Fibroblast of villous mesenchyme (primary cell): ENCODE data around the gene RBFOX2. TPM values are rescaled to one million over a fixed set of nuclear protein-coding genes. Genes with fewer than 3 reads are reported as not detected.

Experiments used
- DNase-seq: peaks from one replicate; pipeline ENCODE4 v3.0.0-alpha.2; 2010; ENCODE audit warnings: low read depth
- H3K4me3 ChIP-seq: 2 replicates; pipeline ENCODE4 v1.5.1; 2011; ENCODE audit warnings: low read depth, mild to moderate bottlenecking, low read length
- CTCF ChIP-seq: IDR thresholded peaks from 2 replicates; pipeline ENCODE4 v1.5.1; 2012; ENCODE audit warnings: low read depth, mild to moderate bottlenecking, low read length; ENCODE audit not compliant: insufficient read depth
- total RNA-seq: library from RNA; depleted of rRNA; stranded (reverse); fragments of >200 nt; gene quantifications from 2 replicates; pipeline ENCODE4 v1.2.3, GENCODE V29; 2012

RBFOX2 gene
- total RNA-seq, 1 donor, result 174 TPM

- no peak for TF ChIP-seq CTCF
- no peak for DNase-seq
- no peak overlapping the region for H3K4me3 ChIP-seq
These were observed 295.6 kb downstream of the RBFOX2 start for GRCh38 chr22:35733036-35733435.

GRCh38 chr22:35732116-35732515 is 296.5 kb downstream of the RBFOX2 start:
- no peak for DNase-seq
- no peak for TF ChIP-seq CTCF
- H3K4me3 ChIP-seq, result no peak overlapping the region

GRCh38 chr22:35731321-35731720 is 297.3 kb downstream of the RBFOX2 start:
- TF ChIP-seq CTCF, result no peak
- H3K4me3 ChIP-seq, result no peak overlapping the region

GRCh38 chr22:35729309-35729698 is 299.3 kb downstream of the RBFOX2 start:
- no peak for TF ChIP-seq CTCF
- no peak overlapping the region for H3K4me3 ChIP-seq
- no peak for DNase-seq

More at GRCh38 chr22:35731321-35731720, 297.3 kb downstream of the RBFOX2 start:
- no peak for DNase-seq

GRCh38 chr22:35728639-35729308 is 299.9 kb downstream of the RBFOX2 start:
- TF ChIP-seq CTCF, result no peak
- no peak overlapping the region for H3K4me3 ChIP-seq
- DNase-seq, result no peak

GRCh38 chr22:35727436-35727835 is 301.2 kb downstream of the RBFOX2 start:
- no peak for TF ChIP-seq CTCF
- no peak overlapping the region for H3K4me3 ChIP-seq
- peak; percentile 46 for DNase-seq

- TF ChIP-seq CTCF, result no peak
These were observed 301.7 kb downstream of the RBFOX2 start for GRCh38 chr22:35726933-35727332.

More at GRCh38 chr22:35726933-35727332, 301.7 kb downstream of the RBFOX2 start:
- H3K4me3 ChIP-seq, result no peak overlapping the region
- DNase-seq, result no peak
